A549 (cell line): ENCODE data around the gene C19orf25. TPM values are rescaled to one million over a fixed set of nuclear protein-coding genes. Genes with fewer than 3 reads are reported as not detected.

Experiments
- ATAC-seq, 2 experiments: fragments of 200-7000 bp in 1 of 2; fragments of >200 bp in 1 of 2; cut with Nextera tagmentation in 1 of 2; cut with Tn5 transposase in 1 of 2; 3 replicates each; pipeline versions ENCODE4 v1.8.0 to v1.9.1; 2018 to 2020; ENCODE audit warnings: mild to moderate bottlenecking in 1 of 2, moderate library complexity in 1 of 2
- CTCF ChIA-PET: fragments of 300-600 bp; sonication (Branson Sonifier 250); formaldehyde crosslinking; extraction: SDS; loops from one replicate; lab custom pipeline; 2021; ENCODE audit warnings: antibody characterized with exemption, inconsistent platforms; lab: Yijun Ruan, JAX
- POLR2A ChIA-PET: fragments of 350-600 bp; formaldehyde crosslinking; extraction: SDS; loops from one replicate; lab custom pipeline; 2021; ENCODE audit warnings: antibody characterized with exemption, inconsistent platforms; lab: Yijun Ruan, JAX
- DNase-seq, 2 experiments: peaks; one replicate each; pipeline versions ENCODE4 v3.0.0 to v3.0.0-alpha.2; 2011 to 2016; ENCODE audit warnings: low read depth in 1 of 2, low spot score in 1 of 2
- FAIRE-seq: peaks from 2 replicates; lab custom pipeline; 2011; peaks lifted over from hg19 to GRCh38; lab: Jason Lieb, UNC
- H3K27ac ChIP-seq, 2 experiments: fragments of >200 bp; sonication (Bioruptor Twin); formaldehyde crosslinking; 3 replicates each; pipeline ENCODE4 v1.5.1; 2016 to 2017
- H3K4me1 ChIP-seq: fragments of >200 bp; sonication (Bioruptor Twin); formaldehyde crosslinking; 3 replicates; pipeline ENCODE4 v1.6.1; 2016
- H3K4me2 ChIP-seq: fragments of >200 bp; sonication (Bioruptor Twin); formaldehyde crosslinking; 3 replicates; pipeline ENCODE4 v1.6.1; 2016
- H3K4me3 ChIP-seq: fragments of >200 bp; sonication (Bioruptor Twin); formaldehyde crosslinking; 3 replicates; pipeline ENCODE4 v1.5.1; 2016
- H3K9me3 ChIP-seq: fragments of >200 bp; sonication (Bioruptor Twin); formaldehyde crosslinking; 3 replicates; pipeline ENCODE4 v1.6.1; 2016
- BHLHE40 ChIP-seq: IDR thresholded peaks from 2 replicates; pipeline ENCODE4 v1.6.1; 2012; ENCODE audit warnings: low read depth, low read length, inconsistent platforms
- CBX2 ChIP-seq: fragments of 200-600 bp; sonication (generic); IDR thresholded peaks from 2 replicates; pipeline ENCODE4 v1.6.1; 2016; ENCODE audit warnings: low read depth, mild to moderate bottlenecking, borderline replicate concordance
- FOXS1 ChIP-seq: fragments of 250-450 bp; sonication (Bioruptor Pico); IDR thresholded peaks from 2 replicates; pipeline ENCODE4 v1.5.0; 2020; ENCODE audit warnings: mild to moderate bottlenecking, moderate library complexity
- GATA3 ChIP-seq: IDR thresholded peaks from 2 replicates; pipeline ENCODE4 v1.6.1; 2012; ENCODE audit warnings: borderline replicate concordance
- HDAC2 ChIP-seq: fragments of 200-600 bp; sonication (generic); IDR thresholded peaks from 2 replicates; pipeline ENCODE4 v1.6.1; 2016
- HOXB5 ChIP-seq: fragments of 250-450 bp; sonication (Bioruptor Pico); IDR thresholded peaks from 2 replicates; pipeline ENCODE4 v1.5.0; 2020; ENCODE audit warnings: mild to moderate bottlenecking, moderate library complexity
- JUNB ChIP-seq: fragments of >200 bp; sonication (Bioruptor Twin); formaldehyde crosslinking; IDR thresholded peaks from 2 replicates; pipeline ENCODE4 v1.6.1; 2016
- MAFK ChIP-seq: fragments of 450-650 bp; IDR thresholded peaks from 2 replicates; pipeline ENCODE4 v1.6.1; 2014; ENCODE audit not compliant: partially characterized antibody
- NFE2L2 ChIP-seq: fragments of 150-350 bp; conservative IDR thresholded peaks from 2 replicates; pipeline ENCODE4 v1.6.1; 2014; ENCODE audit warnings: low read length
- POLR2A ChIP-seq: IDR thresholded peaks from 2 replicates; pipeline ENCODE4 v1.6.1; 2012; ENCODE audit warnings: mild to moderate bottlenecking, low read length
- SMC3 ChIP-seq: fragments of >200 bp; sonication (Bioruptor Twin); formaldehyde crosslinking; IDR thresholded peaks from 3 replicates; pipeline ENCODE4 v1.6.1; 2018; ENCODE audit warnings: inconsistent platforms
- SREBF2 ChIP-seq: fragments of 450-650 bp; IDR thresholded peaks from 2 replicates; pipeline ENCODE4 v1.6.1; 2014; ENCODE audit warnings: mild to moderate bottlenecking, moderate library complexity
- TFCP2L1 ChIP-seq: fragments of 250-450 bp; sonication (Bioruptor Pico); IDR thresholded peaks from 2 replicates; pipeline ENCODE4 v1.5.0; 2021; ENCODE audit warnings: mild to moderate bottlenecking
- TP53 ChIP-seq: fragments of 250-450 bp; sonication (Bioruptor Pico); IDR thresholded peaks from 2 replicates; pipeline ENCODE4 v1.5.0; 2021; ENCODE audit warnings: mild to moderate bottlenecking, moderate library complexity
- ZC3H11A ChIP-seq: fragments of 450-650 bp; IDR thresholded peaks from 2 replicates; pipeline ENCODE4 v1.6.1; 2014; ENCODE audit warnings: antibody characterized with exemption, mild to moderate bottlenecking
- ZNF302 ChIP-seq: fragments of 250-450 bp; sonication (Bioruptor Pico); IDR thresholded peaks from 2 replicates; pipeline ENCODE4 v1.9.0; 2021; ENCODE audit warnings: inconsistent platforms, mild to moderate bottlenecking, moderate library complexity
- ZSCAN20 ChIP-seq: fragments of 250-450 bp; sonication (Bioruptor Pico); IDR thresholded peaks from 2 replicates; pipeline ENCODE4 v1.8.0; 2022; ENCODE audit warnings: mild to moderate bottlenecking, moderate library complexity
- WGBS: methylation state at CpG from one replicate; pipeline ENCODE4 v1.1.6; 2017; ENCODE audit errors: missing lambda C conversion rate; 5-methylcytosine and 5-hydroxymethylcytosine counted together
- polyA plus RNA-seq, 4 experiments: library from polyadenylated mRNA; depleted of rRNA in 3 of 4; stranded (reverse); fragments of >200 nt; fragmentation: RNase III in 1 of 4; extraction: RNeasy Plus Mini Kit Qiagen cat#74134 plus additional on column Dnase treatment in 1 of 4; gene quantifications; 2 replicates in 3 of 4; 3 replicates in 1 of 4; pipeline ENCODE4 v1.2.3, GENCODE V29; 2011 to 2017
- TF ChIP-seq, protein P1 (sequence below): fragments of 150-350 bp; IDR thresholded peaks from 2 replicates; pipeline ENCODE4 v1.6.1; 2014; ENCODE audit warnings: low read depth, mild to moderate bottlenecking, low read length
- TF ChIP-seq, protein P2 (sequence below): IDR thresholded peaks from 2 replicates; pipeline ENCODE4 v1.6.1; 2012
- TF ChIP-seq, protein P3 (sequence below): IDR thresholded peaks from 2 replicates; pipeline ENCODE4 v1.6.1; 2012; ENCODE audit warnings: low read depth, borderline replicate concordance

C19orf25 gene
- polyA plus RNA-seq, 2 of the 4 experiments (the other 2 are of a cell fraction): 8.2 to 20.7 TPM

DNA sequence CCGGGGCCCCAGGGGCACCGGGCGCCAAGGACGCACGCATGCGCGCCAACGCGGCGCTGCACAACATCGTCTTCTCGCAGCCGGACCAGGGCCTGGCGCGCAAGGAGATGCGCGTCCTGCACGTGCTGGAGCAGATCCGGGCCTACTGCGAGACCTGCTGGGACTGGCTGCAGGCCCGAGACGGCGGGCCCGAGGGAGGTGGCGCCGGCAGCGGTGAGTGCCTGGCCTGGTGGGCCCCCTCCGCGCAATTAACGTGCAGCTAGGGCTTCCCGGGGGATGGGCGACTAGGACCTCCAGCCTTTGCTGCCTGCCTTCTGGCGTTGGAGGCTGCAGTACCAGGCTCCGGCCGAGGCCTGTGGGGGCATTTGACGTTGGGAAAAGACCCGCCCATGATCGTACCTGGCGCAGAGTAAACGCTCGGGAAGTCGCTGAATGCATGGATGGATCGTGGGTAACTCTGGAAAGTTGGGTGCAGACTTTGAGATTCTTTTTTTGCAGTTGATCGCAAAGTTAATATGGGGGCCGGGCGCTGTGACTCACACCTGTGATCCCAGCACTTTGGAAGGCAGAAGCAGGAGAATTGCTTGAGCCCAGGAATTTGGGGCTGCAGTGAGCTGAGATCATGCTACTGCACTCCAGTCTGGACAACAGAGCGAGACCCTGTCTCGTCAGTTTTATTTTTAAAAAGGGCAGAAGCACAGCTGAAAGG lies 21.8 kb downstream of the C19orf25 start (continued):
- TF ChIP-seq, protein P1, sequence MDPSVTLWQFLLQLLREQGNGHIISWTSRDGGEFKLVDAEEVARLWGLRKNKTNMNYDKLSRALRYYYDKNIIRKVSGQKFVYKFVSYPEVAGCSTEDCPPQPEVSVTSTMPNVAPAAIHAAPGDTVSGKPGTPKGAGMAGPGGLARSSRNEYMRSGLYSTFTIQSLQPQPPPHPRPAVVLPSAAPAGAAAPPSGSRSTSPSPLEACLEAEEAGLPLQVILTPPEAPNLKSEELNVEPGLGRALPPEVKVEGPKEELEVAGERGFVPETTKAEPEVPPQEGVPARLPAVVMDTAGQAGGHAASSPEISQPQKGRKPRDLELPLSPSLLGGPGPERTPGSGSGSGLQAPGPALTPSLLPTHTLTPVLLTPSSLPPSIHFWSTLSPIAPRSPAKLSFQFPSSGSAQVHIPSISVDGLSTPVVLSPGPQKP: no peak
- TF ChIP-seq, protein P2, sequence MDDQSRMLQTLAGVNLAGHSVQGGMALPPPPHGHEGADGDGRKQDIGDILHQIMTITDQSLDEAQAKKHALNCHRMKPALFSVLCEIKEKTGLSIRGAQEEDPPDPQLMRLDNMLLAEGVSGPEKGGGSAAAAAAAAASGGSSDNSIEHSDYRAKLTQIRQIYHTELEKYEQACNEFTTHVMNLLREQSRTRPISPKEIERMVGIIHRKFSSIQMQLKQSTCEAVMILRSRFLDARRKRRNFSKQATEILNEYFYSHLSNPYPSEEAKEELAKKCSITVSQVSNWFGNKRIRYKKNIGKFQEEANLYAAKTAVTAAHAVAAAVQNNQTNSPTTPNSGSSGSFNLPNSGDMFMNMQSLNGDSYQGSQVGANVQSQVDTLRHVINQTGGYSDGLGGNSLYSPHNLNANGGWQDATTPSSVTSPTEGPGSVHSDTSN: no peak
- TF ChIP-seq JUNB: no peak

DNA sequence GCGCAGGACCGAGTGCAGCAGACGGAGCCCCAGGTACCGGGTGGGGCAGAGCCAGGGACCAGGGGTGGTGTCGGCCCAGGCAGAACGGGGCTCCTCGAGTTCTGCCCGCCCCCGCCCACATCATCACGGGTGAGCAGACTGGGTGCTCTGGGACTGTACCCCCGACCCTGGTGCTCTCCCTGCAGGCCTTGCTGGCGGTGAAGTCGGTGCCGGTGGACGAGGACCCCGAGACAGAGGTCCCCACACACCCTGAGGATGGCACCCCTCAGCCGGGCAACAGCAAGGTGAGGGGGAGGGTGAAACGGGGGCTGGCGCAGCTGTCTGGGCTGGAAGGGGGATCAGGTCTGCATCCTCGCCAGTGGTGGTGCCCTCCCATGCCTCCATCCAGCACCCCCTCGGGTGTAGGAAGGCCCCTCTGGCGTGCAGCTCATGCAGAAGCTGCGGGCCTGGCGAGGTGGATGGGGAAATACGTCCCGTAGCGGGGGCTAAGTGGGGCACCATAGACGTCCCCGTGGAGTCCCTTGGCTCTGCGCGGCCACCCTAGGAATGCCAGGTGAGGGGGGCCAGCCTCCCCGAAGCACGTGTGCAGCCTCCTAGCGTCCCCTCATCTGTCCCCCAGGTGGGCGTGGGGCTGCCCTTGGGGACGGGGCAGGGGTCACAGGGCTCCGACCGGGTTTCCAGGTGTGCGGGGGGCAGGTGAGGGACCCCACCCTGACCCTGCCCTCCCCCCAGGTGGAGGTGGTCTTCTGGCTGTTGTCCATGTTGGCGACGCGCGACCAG lies 22.7 kb downstream of the C19orf25 start:
- Histone ChIP-seq H3K9me3 (no peaks in the 10 kb centered on the region), H3K4me2 (no peak overlapping the region), H3K4me3 (no peak overlapping the region), H3K4me1 (peaks cover 10% of the 10 kb centered on the region; the same call in 2 of the 3 replicates)
- CTCF ChIA-PET: interaction anchor here (1.2 to 4.4 kb wide), 4 partner anchors 10 to 45 kb away, joined by 3 to 34 read pairs (median 8); no protein-coding TSS in a partner anchor
- ATAC-seq (no peak), FAIRE-seq (no peak), DNase-seq (no peak)
- POLR2A ChIA-PET: interaction anchor here (0.8 kb wide), 1 partner anchor 35 kb away, joined by 4 read pairs; the partner anchor contains the start of gene REEP6
- no peak for TF ChIP-seq ZC3H11A
- no peak for TF ChIP-seq FOXS1 (CRISPR knock-in tag)
- no peak for TF ChIP-seq NFE2L2
- TF ChIP-seq GATA3: no peak
- no peak for TF ChIP-seq TFCP2L1 (CRISPR knock-in tag)
- TF ChIP-seq SREBF2: no peak
- TF ChIP-seq SMC3: no peak
- no peak for TF ChIP-seq BHLHE40
- TF ChIP-seq, protein P2: no peak
- no peak for TF ChIP-seq CBX2
- TF ChIP-seq HDAC2: no peak
- TF ChIP-seq, protein P3, sequence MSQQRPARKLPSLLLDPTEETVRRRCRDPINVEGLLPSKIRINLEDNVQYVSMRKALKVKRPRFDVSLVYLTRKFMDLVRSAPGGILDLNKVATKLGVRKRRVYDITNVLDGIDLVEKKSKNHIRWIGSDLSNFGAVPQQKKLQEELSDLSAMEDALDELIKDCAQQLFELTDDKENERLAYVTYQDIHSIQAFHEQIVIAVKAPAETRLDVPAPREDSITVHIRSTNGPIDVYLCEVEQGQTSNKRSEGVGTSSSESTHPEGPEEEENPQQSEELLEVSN: no peak
- TF ChIP-seq POLR2A: no peak
- no peak for TF ChIP-seq TP53 (CRISPR knock-in tag)
- TF ChIP-seq ZSCAN20: no peak
- TF ChIP-seq ZNF302 (CRISPR knock-in tag): no peak
- TF ChIP-seq HOXB5 (CRISPR knock-in tag): no peak
- TF ChIP-seq MAFK: no peak
- TF ChIP-seq, all 56 proteins: peak for 0
- no peak overlapping the region for H3K27ac ChIP-seq
- 75% methylated on average over 23 of the region's 43 CpGs for WGBS
